Neuronal stem cell (in vitro differentiated cells): ENCODE data around the gene AAR2.

ENCODE experiments used
- DNase-seq: peaks from one replicate; pipeline ENCODE4 v3.0.0-alpha.2; 2013; ENCODE audit warnings: low spot score
- H2AFZ ChIP-seq: one replicate; pipeline ENCODE4 v1.6.1; 2013; ENCODE audit warnings: mild to moderate bottlenecking, low read length, inconsistent platforms
- H2AK5ac ChIP-seq: 2 replicates; pipeline ENCODE4 v1.6.1; 2013; ENCODE audit warnings: low read depth, mild to moderate bottlenecking, inconsistent platforms, low read length, moderate library complexity, mixed read lengths
- H2BK120ac ChIP-seq: 2 replicates; pipeline ENCODE4 v1.6.1; 2013; ENCODE audit warnings: low read depth, mild to moderate bottlenecking, inconsistent platforms, low read length, moderate library complexity, mixed read lengths
- H2BK12ac ChIP-seq: one replicate; pipeline ENCODE4 v1.6.1; 2013; ENCODE audit warnings: low read length, inconsistent platforms
- H2BK15ac ChIP-seq: 2 replicates; pipeline ENCODE4 v1.6.1; 2013; ENCODE audit warnings: mild to moderate bottlenecking, low read length, inconsistent platforms, mixed read lengths
- H2BK5ac ChIP-seq: one replicate; pipeline ENCODE4 v1.6.1; 2013; ENCODE audit warnings: inconsistent platforms, mild to moderate bottlenecking, low read length, moderate library complexity
- H3K14ac ChIP-seq: one replicate; pipeline ENCODE4 v1.6.1; 2013; ENCODE audit warnings: low read length, inconsistent platforms
- H3K18ac ChIP-seq: 2 replicates; pipeline ENCODE4 v1.6.1; 2013; ENCODE audit warnings: low read length, inconsistent platforms
- H3K23ac ChIP-seq: 2 replicates; pipeline ENCODE4 v1.6.1; 2013; ENCODE audit warnings: low read depth, mild to moderate bottlenecking, mixed read lengths, low read length, inconsistent platforms; ENCODE audit not compliant: poor library complexity
- H3K27ac ChIP-seq: replicated peaks from 3 replicates; pipeline ENCODE4 v1.5.1; 2013; ENCODE audit warnings: low read length, inconsistent platforms
- H3K27me3 ChIP-seq, 3 experiments: 2 replicates each; pipeline ENCODE4 v1.6.1; 2013; ENCODE audit warnings: low read length in 3 of 3, mild to moderate bottlenecking in 2 of 3, inconsistent platforms in 1 of 3, low read depth in 1 of 3, mixed read lengths in 1 of 3, moderate library complexity in 1 of 3; ENCODE audit not compliant: control insufficient read depth in 3 of 3, insufficient read depth in 3 of 3
- H3K36me3 ChIP-seq, 2 donors: replicated peaks in 1 of 2; 2 replicates each; pipeline ENCODE4 v1.6.1; 2013; ENCODE audit warnings: low read length in 2 of 2; ENCODE audit not compliant: control insufficient read depth in 2 of 2, insufficient read depth in 2 of 2
- H3K4ac ChIP-seq: 2 replicates; pipeline ENCODE4 v1.6.1; 2013; ENCODE audit warnings: inconsistent platforms, mild to moderate bottlenecking, low read length, moderate library complexity
- H3K4me1 ChIP-seq, 2 donors: 1 replicate in 1 of 2; 2 replicates in 1 of 2; pipeline ENCODE4 v1.6.1; 2013; ENCODE audit warnings: low read length in 2 of 2, low read depth in 1 of 2; ENCODE audit not compliant: control insufficient read depth in 2 of 2, insufficient read depth in 1 of 2
- H3K4me2 ChIP-seq: one replicate; pipeline ENCODE4 v1.6.1; 2013; ENCODE audit warnings: mild to moderate bottlenecking, low read length, inconsistent platforms; ENCODE audit not compliant: insufficient read depth, poor library complexity, severe bottlenecking
- H3K4me3 ChIP-seq, 2 donors: 2 replicates each; pipeline ENCODE4 v1.5.1; 2013; ENCODE audit warnings: low read length in 2 of 2, mild to moderate bottlenecking in 2 of 2, inconsistent platforms in 1 of 2, moderate library complexity in 1 of 2
- H3K79me1 ChIP-seq: one replicate; pipeline ENCODE4 v1.6.1; 2013; ENCODE audit warnings: low read depth, mild to moderate bottlenecking, inconsistent platforms, low read length, moderate library complexity
- H3K9ac ChIP-seq: one replicate; pipeline ENCODE4 v1.6.1; 2013; ENCODE audit warnings: mild to moderate bottlenecking, low read depth, low read length, inconsistent platforms; ENCODE audit not compliant: poor library complexity
- H3K9me3 ChIP-seq, 2 donors: replicated peaks in 1 of 2; 2 replicates each; pipeline versions ENCODE3 to v1.6.1; 2013; ENCODE audit warnings: low read length in 2 of 2, mild to moderate bottlenecking in 2 of 2, inconsistent platforms in 1 of 2, low read depth in 1 of 2, mixed read lengths in 1 of 2, moderate library complexity in 1 of 2; ENCODE audit not compliant: control insufficient read depth in 2 of 2, insufficient read depth in 1 of 2
- H4K8ac ChIP-seq: one replicate; pipeline ENCODE4 v1.6.1; 2013; ENCODE audit warnings: low read depth, mild to moderate bottlenecking, inconsistent platforms, low read length, moderate library complexity
- H4K91ac ChIP-seq: one replicate; pipeline ENCODE4 v1.6.1; 2013; ENCODE audit warnings: low read length, low read depth, mild to moderate bottlenecking, inconsistent platforms; ENCODE audit not compliant: poor library complexity
- WGBS, 2 donors: extraction: QIAGEN DNeasy Blood & Tissue Kit; methylation state at CpG; one replicate each; pipeline ENCODE4 v1.1.7; 2013; ENCODE audit warnings: missing lambda C conversion rate in 2 of 2, mixed read lengths in 1 of 2; ENCODE audit not compliant: insufficient read length in 2 of 2, insufficient replicate concordance in 1 of 2; ENCODE audit errors: extremely low coverage in 2 of 2; 5-methylcytosine and 5-hydroxymethylcytosine counted together

The AAR2 gene

DNA sequence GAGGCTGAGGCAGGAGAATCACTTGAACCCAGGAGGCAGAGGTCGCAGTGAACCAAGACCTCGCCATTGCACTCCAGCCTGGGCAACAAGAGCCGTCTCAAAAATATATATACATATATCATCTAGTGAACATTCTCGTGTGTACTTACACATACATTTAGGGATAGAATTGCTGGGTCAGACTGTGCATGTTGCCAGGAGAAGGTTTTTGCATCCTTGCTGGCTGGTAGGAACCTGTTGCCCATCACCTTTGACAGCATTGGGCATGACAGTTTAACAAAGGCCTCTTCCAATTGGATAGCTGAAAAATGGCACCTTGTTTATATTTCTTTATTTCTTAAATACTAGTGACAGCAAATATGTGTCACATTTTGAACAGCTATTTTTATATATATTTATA is 5.4 kb downstream of the AAR2 start:
- no peak for DNase-seq
- no peak overlapping the region for H3K4me2 ChIP-seq
- no peak overlapping the region for H3K9ac ChIP-seq
- no peak overlapping the region for H3K4ac ChIP-seq
- H3K9me3 ChIP-seq: no peaks in the 10 kb centered on the region
- no peak overlapping the region for H2BK5ac ChIP-seq
- no peak overlapping the region for H2BK15ac ChIP-seq
- H2AK5ac ChIP-seq: no peak overlapping the region
- H3K4me1 ChIP-seq: peaks cover 4% of the 10 kb centered on the region in 2 donors
- H2BK120ac ChIP-seq: no peak overlapping the region
- no peak overlapping the region for H3K23ac ChIP-seq
- H4K8ac ChIP-seq: no peak overlapping the region
- peaks cover 33 to 79% of the 10 kb centered on the region in 2 donors for H3K36me3 ChIP-seq
- H2AFZ ChIP-seq: no peak overlapping the region
- no peaks in the 10 kb centered on the region for H3K27me3 ChIP-seq
- H3K18ac ChIP-seq: no peak overlapping the region
- H3K27ac ChIP-seq: no peak overlapping the region
- H3K4me3 ChIP-seq: no peak overlapping the region
- H3K79me1 ChIP-seq: no peaks in the 10 kb centered on the region
- no CpG with 5 or more reads among the region's 4 CpGs for WGBS, 2 donors
- no peak overlapping the region for H2BK12ac ChIP-seq
- no peak overlapping the region for H3K14ac ChIP-seq
- no peak overlapping the region for H4K91ac ChIP-seq

DNA sequence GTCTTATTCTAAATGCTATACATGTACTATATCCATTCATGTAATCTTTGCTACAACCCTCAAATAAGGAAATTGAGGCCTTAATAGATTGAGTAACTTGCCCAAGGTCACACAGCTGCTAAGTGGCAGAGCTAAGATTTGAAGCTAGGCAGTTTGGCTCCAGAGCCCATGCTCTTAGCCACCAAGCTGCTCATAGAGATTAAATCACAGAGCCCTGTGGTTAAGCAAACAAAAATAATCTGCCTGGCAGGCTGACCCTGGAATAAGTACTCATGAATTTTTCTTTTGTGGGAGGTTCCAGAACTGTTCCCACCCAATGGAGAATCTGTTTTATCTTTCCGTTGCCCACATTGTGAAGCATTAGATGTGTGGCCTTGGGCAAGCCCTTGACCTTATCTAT is 7.4 kb downstream of the AAR2 start:
- Histone ChIP-seq H3K27ac (no peak overlapping the region), H3K9ac (no peak overlapping the region), H3K4me2 (no peak overlapping the region), H3K79me1 (peaks cover 1% of the 10 kb centered on the region), H3K23ac (no peak overlapping the region), H3K9me3 (no peaks in the 10 kb centered on the region), H4K91ac (no peak overlapping the region), H2AK5ac (no peak overlapping the region), H3K27me3 (no peaks in the 10 kb centered on the region), H3K14ac (no peak overlapping the region), H2BK5ac (no peak overlapping the region), H2BK12ac (no peak overlapping the region), H3K36me3 (peaks cover 38 to 98% of the 10 kb centered on the region in 2 donors), H2BK15ac (no peak overlapping the region), H3K18ac (no peak overlapping the region), H2AFZ (no peak overlapping the region), H3K4ac (no peak overlapping the region), H3K4me3 (no peak overlapping the region), H2BK120ac (no peak overlapping the region), H3K4me1 (no peaks in the 10 kb centered on the region), H4K8ac (no peak overlapping the region)
- DNase-seq: no peak
- WGBS, 2 donors: no CpG with 5 or more reads among the region's 1 CpG

DNA sequence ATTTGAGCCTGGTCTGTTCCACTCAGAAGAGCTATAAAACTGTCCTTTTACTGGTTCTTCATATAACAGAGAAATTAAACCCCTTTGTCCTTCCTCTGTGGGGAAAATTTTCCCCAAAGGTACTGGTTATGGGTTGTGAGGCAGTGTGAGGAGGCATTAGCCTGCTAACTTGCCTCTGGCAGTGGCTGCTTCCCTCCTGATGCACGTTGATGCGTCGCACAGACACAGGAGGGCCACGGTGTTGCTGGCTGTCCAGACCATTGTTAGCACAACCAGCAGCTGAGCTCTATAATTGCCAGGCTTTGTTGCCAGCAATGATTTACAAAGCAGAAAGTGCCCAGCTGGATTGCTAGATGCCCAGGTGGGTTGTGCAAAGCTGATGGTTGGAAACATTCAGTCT is 10.1 kb downstream of the AAR2 start:
- no peaks in the 10 kb centered on the region for H3K27me3 ChIP-seq
- H3K79me1 ChIP-seq: peaks cover 1% of the 10 kb centered on the region
- H2AK5ac ChIP-seq: no peak overlapping the region
- H2BK120ac ChIP-seq: no peak overlapping the region
- no peak overlapping the region for H2BK5ac ChIP-seq
- no peak overlapping the region for H2BK12ac ChIP-seq
- no peak overlapping the region for H2BK15ac ChIP-seq
- H3K4ac ChIP-seq: no peak overlapping the region
- H2AFZ ChIP-seq: no peak overlapping the region
- H3K23ac ChIP-seq: no peak overlapping the region
- DNase-seq: no peak
- H3K9me3 ChIP-seq: no peaks in the 10 kb centered on the region
- H3K4me2 ChIP-seq: no peak overlapping the region
- H3K4me3 ChIP-seq: no peak overlapping the region
- no peak overlapping the region for H3K27ac ChIP-seq
- no peak overlapping the region for H4K91ac ChIP-seq
- no CpG with 5 or more reads among the region's 4 CpGs for WGBS, 2 donors
- peaks cover 26 to 98% of the 10 kb centered on the region in 2 donors for H3K36me3 ChIP-seq
- H4K8ac ChIP-seq: no peak overlapping the region
- no peak overlapping the region for H3K18ac ChIP-seq
- H3K4me1 ChIP-seq: no peaks in the 10 kb centered on the region
- H3K14ac ChIP-seq: no peak overlapping the region
- no peak overlapping the region for H3K9ac ChIP-seq

DNA sequence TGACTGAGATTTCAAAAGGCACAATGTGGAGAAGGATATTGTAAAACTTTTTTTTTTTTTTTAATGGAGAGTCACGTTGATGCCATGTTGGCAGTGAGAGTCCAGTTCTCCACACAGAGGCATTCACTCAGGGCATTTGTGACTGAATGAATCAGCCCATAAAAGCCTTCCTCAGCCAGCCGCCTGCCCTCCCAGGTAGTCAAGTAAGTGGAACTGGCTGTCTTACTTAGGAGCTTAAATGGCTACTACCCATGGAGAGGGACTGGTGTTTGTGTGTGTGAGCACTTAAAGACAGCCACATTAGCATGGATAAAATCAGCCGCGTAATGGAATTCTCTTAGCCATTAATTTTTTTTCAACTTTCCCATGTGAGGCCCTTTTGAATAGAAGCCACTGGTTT is 12.6 kb downstream of the AAR2 start:
- no peak overlapping the region for H3K4me2 ChIP-seq
- H2AFZ ChIP-seq: no peak overlapping the region
- no peak overlapping the region for H3K14ac ChIP-seq
- no peak overlapping the region for H2AK5ac ChIP-seq
- no peak overlapping the region for H3K27ac ChIP-seq
- WGBS, 2 donors: no CpG with 5 or more reads among the region's 4 CpGs
- peaks cover 1% of the 10 kb centered on the region for H3K79me1 ChIP-seq
- H4K8ac ChIP-seq: no peak overlapping the region
- no peak overlapping the region for H3K9ac ChIP-seq
- no peak for DNase-seq
- no peak overlapping the region for H2BK12ac ChIP-seq
- no peak overlapping the region for H2BK5ac ChIP-seq
- no peak overlapping the region for H3K4ac ChIP-seq
- H4K91ac ChIP-seq: no peak overlapping the region
- H3K4me3 ChIP-seq: no peak overlapping the region
- peaks cover 0 to 9% of the 10 kb centered on the region in 2 donors for H3K4me1 ChIP-seq
- H3K27me3 ChIP-seq: no peaks in the 10 kb centered on the region
- H3K18ac ChIP-seq: no peak overlapping the region
- peaks cover 26 to 99% of the 10 kb centered on the region in 2 donors for H3K36me3 ChIP-seq
- no peaks in the 10 kb centered on the region for H3K9me3 ChIP-seq
- H2BK120ac ChIP-seq: no peak overlapping the region
- no peak overlapping the region for H2BK15ac ChIP-seq
- no peak overlapping the region for H3K23ac ChIP-seq
